ENCODE measurements around the gene TBCA. TPM values are rescaled to one million over a fixed set of nuclear protein-coding genes. Genes with fewer than 3 reads are reported as not detected.

Gene TBCA
- total RNA-seq, 1 experiment from 2014 or later: 327 TPM

- TF ChIP-seq HMGXB4 (CRISPR knock-in tag; IDR thresholded peaks at IDR 0.05) (peak; percentile 96), FOXK1 (CRISPR knock-in tag; IDR thresholded peaks at IDR 0.05) (0 out of 2 replicates have a peak, but pooled peaks have one; percentile 21), SMAD3 (CRISPR knock-in tag; IDR thresholded peaks at IDR 0.05; ENCODE audit: borderline replicate concordance) (0 out of 2 replicates have a peak, but pooled peaks have one; percentile 24), ZNF232 (CRISPR knock-in tag; IDR thresholded peaks at IDR 0.05) (peak; percentile 82; the same call in 1 of the 2 replicates), ZNF416 (CRISPR knock-in tag; IDR thresholded peaks at IDR 0.05) (no peak), FOXP1 (CRISPR knock-in tag; IDR thresholded peaks at IDR 0.05; ENCODE audit: borderline replicate concordance) (peak; percentile 88), NR3C1 (CRISPR knock-in tag; conservative IDR thresholded peaks at IDR 0.05; ENCODE audit: low read depth) (no peak), ZNF423 (CRISPR knock-in tag; IDR thresholded peaks at IDR 0.05) (no peak), ARID4B (CRISPR knock-in tag; IDR thresholded peaks at IDR 0.05; ENCODE audit: borderline replicate concordance) (peak; percentile 63; the same call in 1 of the 2 replicates), TEAD1 (CRISPR knock-in tag; IDR thresholded peaks at IDR 0.05) (0 out of 2 replicates have a peak, but pooled peaks have one; percentile 31), MLX (CRISPR knock-in tag; IDR thresholded peaks at IDR 0.05) (no peak), KAT7 (CRISPR knock-in tag; IDR thresholded peaks at IDR 0.05; ENCODE audit: borderline replicate concordance) (0 out of 2 replicates have a peak, but pooled peaks have one; percentile 82)
- TF ChIP-seq, protein P1, sequence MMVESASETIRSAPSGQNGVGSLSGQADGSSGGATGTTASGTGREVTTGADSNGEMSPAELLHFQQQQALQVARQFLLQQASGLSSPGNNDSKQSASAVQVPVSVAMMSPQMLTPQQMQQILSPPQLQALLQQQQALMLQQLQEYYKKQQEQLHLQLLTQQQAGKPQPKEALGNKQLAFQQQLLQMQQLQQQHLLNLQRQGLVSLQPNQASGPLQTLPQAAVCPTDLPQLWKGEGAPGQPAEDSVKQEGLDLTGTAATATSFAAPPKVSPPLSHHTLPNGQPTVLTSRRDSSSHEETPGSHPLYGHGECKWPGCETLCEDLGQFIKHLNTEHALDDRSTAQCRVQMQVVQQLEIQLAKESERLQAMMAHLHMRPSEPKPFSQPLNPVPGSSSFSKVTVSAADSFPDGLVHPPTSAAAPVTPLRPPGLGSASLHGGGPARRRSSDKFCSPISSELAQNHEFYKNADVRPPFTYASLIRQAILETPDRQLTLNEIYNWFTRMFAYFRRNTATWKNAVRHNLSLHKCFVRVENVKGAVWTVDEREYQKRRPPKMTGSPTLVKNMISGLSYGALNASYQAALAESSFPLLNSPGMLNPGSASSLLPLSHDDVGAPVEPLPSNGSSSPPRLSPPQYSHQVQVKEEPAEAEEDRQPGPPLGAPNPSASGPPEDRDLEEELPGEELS (CRISPR knock-in tag; IDR thresholded peaks at IDR 0.05): peak; percentile 87
- TF ChIP-seq, protein P2, sequence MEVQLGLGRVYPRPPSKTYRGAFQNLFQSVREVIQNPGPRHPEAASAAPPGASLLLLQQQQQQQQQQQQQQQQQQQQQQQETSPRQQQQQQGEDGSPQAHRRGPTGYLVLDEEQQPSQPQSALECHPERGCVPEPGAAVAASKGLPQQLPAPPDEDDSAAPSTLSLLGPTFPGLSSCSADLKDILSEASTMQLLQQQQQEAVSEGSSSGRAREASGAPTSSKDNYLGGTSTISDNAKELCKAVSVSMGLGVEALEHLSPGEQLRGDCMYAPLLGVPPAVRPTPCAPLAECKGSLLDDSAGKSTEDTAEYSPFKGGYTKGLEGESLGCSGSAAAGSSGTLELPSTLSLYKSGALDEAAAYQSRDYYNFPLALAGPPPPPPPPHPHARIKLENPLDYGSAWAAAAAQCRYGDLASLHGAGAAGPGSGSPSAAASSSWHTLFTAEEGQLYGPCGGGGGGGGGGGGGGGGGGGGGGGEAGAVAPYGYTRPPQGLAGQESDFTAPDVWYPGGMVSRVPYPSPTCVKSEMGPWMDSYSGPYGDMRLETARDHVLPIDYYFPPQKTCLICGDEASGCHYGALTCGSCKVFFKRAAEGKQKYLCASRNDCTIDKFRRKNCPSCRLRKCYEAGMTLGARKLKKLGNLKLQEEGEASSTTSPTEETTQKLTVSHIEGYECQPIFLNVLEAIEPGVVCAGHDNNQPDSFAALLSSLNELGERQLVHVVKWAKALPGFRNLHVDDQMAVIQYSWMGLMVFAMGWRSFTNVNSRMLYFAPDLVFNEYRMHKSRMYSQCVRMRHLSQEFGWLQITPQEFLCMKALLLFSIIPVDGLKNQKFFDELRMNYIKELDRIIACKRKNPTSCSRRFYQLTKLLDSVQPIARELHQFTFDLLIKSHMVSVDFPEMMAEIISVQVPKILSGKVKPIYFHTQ (CRISPR knock-in tag; IDR thresholded peaks at IDR 0.05): no peak
- TF ChIP-seq, protein P3, sequence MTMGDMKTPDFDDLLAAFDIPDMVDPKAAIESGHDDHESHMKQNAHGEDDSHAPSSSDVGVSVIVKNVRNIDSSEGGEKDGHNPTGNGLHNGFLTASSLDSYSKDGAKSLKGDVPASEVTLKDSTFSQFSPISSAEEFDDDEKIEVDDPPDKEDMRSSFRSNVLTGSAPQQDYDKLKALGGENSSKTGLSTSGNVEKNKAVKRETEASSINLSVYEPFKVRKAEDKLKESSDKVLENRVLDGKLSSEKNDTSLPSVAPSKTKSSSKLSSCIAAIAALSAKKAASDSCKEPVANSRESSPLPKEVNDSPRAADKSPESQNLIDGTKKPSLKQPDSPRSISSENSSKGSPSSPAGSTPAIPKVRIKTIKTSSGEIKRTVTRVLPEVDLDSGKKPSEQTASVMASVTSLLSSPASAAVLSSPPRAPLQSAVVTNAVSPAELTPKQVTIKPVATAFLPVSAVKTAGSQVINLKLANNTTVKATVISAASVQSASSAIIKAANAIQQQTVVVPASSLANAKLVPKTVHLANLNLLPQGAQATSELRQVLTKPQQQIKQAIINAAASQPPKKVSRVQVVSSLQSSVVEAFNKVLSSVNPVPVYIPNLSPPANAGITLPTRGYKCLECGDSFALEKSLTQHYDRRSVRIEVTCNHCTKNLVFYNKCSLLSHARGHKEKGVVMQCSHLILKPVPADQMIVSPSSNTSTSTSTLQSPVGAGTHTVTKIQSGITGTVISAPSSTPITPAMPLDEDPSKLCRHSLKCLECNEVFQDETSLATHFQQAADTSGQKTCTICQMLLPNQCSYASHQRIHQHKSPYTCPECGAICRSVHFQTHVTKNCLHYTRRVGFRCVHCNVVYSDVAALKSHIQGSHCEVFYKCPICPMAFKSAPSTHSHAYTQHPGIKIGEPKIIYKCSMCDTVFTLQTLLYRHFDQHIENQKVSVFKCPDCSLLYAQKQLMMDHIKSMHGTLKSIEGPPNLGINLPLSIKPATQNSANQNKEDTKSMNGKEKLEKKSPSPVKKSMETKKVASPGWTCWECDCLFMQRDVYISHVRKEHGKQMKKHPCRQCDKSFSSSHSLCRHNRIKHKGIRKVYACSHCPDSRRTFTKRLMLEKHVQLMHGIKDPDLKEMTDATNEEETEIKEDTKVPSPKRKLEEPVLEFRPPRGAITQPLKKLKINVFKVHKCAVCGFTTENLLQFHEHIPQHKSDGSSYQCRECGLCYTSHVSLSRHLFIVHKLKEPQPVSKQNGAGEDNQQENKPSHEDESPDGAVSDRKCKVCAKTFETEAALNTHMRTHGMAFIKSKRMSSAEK (CRISPR knock-in tag; IDR thresholded peaks at IDR 0.05; ENCODE audit: borderline replicate concordance): no peak
- TF ChIP-seq, protein P4, sequence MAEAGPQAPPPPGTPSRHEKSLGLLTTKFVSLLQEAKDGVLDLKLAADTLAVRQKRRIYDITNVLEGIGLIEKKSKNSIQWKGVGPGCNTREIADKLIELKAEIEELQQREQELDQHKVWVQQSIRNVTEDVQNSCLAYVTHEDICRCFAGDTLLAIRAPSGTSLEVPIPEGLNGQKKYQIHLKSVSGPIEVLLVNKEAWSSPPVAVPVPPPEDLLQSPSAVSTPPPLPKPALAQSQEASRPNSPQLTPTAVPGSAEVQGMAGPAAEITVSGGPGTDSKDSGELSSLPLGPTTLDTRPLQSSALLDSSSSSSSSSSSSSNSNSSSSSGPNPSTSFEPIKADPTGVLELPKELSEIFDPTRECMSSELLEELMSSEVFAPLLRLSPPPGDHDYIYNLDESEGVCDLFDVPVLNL (CRISPR knock-in tag; IDR thresholded peaks at IDR 0.05; ENCODE audit: borderline replicate concordance, low read depth): peak; percentile 58; the same call in 1 of the 2 replicates
- TF ChIP-seq, protein P5, sequence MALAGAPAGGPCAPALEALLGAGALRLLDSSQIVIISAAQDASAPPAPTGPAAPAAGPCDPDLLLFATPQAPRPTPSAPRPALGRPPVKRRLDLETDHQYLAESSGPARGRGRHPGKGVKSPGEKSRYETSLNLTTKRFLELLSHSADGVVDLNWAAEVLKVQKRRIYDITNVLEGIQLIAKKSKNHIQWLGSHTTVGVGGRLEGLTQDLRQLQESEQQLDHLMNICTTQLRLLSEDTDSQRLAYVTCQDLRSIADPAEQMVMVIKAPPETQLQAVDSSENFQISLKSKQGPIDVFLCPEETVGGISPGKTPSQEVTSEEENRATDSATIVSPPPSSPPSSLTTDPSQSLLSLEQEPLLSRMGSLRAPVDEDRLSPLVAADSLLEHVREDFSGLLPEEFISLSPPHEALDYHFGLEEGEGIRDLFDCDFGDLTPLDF (CRISPR knock-in tag; IDR thresholded peaks at IDR 0.05): no peak
These were observed at the start of gene TBCA (continued) for GRCh38 chr5:77775790-77776553.

All from WTC11 (cell line).